GM21381 (cell line): Measurements from ENCODE around the gene NSMF.
A peak's percentile ranks its signal among the peaks of the same experiment; 100 is the strongest.

Experiments
- ATAC-seq: cut with Tn5 transposase; IDR thresholded peaks from one replicate; pipeline ENCODE4 v1.9.1; 2021; ENCODE audit warnings: mild to moderate bottlenecking, moderate library complexity; ENCODE audit not compliant: unreplicated experiment

Gene NSMF, protein sequence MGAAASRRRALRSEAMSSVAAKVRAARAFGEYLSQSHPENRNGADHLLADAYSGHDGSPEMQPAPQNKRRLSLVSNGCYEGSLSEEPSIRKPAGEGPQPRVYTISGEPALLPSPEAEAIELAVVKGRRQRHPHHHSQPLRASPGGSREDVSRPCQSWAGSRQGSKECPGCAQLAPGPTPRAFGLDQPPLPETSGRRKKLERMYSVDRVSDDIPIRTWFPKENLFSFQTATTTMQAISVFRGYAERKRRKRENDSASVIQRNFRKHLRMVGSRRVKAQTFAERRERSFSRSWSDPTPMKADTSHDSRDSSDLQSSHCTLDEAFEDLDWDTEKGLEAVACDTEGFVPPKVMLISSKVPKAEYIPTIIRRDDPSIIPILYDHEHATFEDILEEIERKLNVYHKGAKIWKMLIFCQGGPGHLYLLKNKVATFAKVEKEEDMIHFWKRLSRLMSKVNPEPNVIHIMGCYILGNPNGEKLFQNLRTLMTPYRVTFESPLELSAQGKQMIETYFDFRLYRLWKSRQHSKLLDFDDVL

DNA sequence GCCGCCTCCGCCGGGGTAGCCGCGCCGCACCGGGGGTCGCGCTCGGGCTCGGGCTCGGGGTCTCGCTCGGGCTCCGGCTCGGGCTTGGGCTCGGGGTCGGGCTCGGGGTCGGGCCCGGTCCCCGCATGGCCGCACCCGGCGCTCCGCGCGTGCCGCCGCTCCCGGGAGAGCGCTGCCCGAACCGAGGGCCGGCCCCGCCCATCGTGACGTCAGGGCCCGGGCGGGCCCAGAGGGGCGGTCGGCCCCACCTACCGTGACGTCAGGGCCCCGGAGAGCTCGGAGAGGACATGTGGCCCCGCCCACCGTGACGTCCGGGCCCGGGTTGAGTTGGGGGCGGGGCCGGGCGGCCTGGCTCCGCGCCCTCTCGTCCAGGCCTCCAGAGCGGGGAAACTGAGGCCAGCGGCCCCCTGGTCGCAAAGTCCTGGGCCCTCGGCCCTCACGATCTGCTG, at the start of gene NSMF:
Gene NSMF, minus strand, starts transcription at position 183 of the 449 bp plus-strand sequence. CDS start 232 bp downstream, outside the sequence.
- peak; percentile 71 for ATAC-seq

- no peak for ATAC-seq
These were observed 47.6 kb upstream of the NSMF start for GRCh38 chr9:137506702-137507171.

DNA sequence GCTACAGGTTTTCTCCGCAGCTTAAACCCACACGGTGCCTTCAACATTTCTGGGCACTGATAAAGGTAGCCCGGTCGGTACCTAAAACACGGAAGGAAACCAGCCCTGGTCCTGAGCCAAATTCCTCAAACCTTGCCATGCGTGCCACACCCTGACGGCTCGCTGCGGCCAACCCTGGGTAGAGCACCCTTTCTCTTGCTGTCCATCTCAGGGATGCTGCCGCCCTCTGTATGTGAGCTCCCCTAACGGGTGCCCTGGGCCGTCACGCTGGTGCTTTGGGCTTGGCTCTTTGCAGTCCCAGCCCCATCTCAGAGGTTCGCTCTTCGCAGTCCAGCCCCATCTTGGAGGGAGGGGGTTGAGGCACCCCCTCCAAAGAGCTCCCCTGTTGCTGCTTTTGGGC, 47.1 kb upstream of the NSMF start:
- no peak for ATAC-seq

- ATAC-seq: no peak
These were observed 46.4 kb upstream of the NSMF start for GRCh38 chr9:137505421-137506140.

GRCh38 chr9:137504432-137504777, 45.3 kb upstream of the NSMF start:
- ATAC-seq: no peak

GRCh38 chr9:137502008-137502911, 43.1 kb upstream of the NSMF start:
- no peak for ATAC-seq

GRCh38 chr9:137501457-137501856, 42.3 kb upstream of the NSMF start:
- ATAC-seq: no peak

DNA sequence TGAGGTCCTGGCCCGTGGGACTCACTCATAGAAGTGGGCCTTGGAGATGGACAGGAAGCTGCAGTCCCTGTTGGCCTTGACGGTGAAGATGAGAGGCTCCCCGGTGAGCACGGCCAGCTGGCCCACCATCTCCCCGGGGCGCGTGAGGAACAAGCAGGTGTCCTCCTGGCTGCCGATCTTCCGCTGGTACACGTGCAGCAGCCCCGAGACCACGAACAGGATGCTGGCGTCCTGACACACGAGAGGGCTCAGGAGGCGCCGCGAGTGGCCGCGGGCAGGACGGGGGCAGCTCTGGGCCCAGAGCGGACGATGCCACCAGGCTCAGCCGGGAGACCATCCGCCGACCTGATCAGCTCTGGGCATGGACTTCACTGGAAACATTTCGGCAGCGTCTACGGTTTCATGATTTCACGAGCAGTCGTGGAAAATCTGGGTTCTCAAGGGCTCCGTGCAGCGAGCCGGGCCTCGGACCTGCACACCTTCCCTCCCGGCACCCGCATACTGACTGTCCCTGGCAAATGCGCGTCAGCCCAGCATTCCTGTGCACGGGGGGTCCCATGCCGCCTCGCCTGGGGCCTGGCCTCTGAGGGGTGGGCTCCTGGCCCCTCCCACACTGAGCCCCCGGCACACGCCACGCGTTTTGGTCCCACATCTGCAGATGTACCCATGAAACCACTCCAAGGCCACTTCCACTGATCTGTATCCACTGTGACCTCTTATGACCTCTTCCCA, 41.7 kb upstream of the NSMF start:
- ATAC-seq: no peak

DNA sequence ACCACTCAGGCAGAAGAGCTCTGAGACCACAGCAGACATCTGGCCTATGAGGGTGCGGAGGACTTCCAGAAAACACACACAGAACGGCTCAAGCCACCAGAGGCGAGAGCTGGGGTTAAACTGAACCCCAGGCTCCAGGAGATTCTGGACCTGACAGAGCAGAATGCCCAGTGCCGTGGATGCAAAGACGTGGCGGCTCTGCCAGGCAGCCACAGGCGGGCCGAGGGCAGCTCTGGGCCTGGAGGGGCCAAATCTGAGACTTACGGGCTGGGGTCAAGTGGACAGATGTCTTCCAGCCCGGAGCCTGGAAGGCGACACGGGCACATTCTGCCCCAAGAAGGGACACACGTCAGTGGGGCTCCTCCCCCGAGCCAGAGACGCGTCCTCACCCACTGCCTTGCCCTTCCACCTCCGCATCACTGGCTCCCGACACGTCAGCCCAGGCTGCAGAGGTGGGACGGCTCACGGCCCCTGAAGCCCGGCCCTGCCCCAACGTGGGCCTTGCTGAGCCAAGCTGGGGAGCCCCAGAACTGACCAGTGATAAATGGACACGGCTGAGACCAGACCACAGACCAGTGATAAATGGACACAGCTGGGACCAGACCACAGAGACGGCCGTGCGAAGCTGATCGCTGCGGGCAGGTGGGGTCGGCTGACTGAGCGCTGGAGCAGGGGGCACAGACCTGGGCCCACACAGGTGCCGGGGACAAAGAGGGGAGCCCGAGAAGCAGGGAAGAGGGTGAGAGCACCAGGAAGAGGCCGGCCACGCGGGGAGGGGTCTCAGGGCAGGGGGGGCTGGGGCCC, 40.9 kb upstream of the NSMF start:
- ATAC-seq: no peak

DNA sequence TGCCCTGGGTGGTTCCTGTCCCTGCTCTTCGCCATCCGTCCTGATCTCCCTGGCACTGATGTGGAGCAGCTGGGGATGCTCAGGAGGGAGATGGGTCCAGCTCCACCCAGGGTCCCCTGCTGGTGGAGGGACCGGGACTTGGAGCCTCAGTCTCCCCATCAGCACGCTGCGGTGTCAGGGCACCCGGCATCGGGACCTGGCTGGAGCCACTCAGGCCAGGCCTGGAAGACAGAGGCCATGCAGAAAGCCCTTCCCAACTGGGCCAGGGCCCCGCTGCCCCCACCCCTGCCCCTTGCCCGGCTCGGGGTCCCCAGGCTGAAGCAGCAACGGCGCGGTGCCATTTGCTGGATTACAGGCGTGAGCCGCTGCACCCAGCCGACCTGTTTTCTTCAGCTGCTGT, 40.3 kb upstream of the NSMF start:
- ATAC-seq: no peak

DNA sequence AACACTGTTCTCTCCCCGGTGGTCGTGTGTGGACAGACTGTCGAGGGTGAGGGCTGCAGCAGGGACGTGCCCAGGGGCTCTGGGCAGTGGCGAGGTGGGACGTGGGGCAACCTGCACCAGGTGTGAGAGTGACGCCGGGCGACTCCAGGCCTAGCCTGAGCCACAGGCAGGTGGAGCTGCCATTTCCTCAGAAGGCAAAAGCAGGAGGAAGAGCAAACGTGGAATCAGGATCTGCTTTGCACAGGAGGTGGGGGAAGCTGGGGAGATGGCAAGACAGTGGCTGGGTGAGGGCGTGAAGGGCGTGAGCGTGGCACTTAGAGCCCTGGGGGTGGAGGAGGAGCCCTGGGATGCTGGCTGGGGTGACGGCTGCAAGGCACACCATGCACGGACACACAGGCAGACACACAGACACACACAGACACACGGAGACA, 39.6 kb upstream of the NSMF start:
- ATAC-seq: no peak

GRCh38 chr9:137497921-137498719, 39.0 kb upstream of the NSMF start:
- no peak for ATAC-seq

DNA sequence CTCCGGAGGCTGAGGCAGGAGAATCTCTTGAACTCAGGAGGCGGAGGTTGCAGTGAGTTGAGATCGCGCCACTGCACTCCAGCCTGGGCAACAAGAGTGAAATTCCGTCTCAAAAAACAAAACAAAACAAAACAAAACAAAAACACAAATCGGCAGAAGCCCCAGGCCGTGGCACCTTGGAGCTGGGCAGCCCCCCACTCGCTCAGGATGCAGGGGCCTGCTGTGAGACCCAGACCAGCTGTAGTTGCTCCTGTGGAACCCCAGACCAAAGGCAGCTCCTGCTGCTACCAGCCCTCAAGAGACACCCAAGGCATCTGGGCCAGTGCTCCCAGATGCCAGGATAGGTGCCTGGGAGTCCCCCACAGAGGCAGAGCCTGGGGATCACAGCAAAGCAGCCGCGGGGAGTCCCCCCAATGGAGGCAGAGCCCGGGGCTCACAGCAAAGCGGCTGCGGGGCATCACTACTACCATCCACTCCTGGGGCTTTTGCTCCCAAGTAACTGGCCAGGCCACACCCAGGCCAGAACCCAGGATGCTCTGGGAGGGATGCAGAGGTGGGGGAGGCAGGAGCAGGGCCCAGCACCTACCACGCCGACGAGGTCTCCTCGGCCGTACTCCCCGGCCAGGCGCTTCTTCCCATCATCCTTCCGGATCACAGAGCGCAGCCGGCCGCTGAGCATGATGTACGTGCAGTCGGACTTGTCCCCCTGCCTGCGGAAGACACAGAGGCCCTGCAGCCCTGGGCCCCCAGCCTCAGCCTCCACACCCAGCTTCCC, 37.7 kb upstream of the NSMF start:
- no peak for ATAC-seq

- ATAC-seq: no peak
These were observed 35.6 kb upstream of the NSMF start for GRCh38 chr9:137494550-137495351.

GRCh38 chr9:137494104-137494544, 35.0 kb upstream of the NSMF start:
- ATAC-seq: no peak

GRCh38 chr9:137493364-137494103, 34.4 kb upstream of the NSMF start:
- ATAC-seq: no peak
